Measurements from ENCODE around the gene SNAPC4.

DNA sequence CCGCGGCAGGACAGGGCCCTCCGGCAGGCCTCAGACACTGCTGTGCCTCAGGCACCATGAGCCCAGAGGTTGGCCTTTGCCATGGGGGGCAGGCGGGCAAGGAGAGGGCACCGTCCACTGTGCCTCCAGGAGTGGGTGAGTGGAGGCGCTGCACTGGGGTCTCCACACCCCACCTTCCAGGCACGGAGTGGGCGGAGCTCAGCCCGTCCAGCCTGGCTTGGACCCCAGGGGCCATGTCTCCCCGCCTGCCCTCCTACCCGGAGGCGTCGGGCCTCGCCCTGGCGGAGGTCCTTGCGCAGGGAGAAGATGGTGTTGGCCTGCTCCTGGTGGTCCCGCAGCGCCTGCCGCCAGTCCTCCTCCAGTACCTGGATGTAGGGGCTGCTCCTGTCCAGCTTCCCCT is 29.9 kb downstream of the SNAPC4 start:
- TF ChIP-seq, protein P1, sequence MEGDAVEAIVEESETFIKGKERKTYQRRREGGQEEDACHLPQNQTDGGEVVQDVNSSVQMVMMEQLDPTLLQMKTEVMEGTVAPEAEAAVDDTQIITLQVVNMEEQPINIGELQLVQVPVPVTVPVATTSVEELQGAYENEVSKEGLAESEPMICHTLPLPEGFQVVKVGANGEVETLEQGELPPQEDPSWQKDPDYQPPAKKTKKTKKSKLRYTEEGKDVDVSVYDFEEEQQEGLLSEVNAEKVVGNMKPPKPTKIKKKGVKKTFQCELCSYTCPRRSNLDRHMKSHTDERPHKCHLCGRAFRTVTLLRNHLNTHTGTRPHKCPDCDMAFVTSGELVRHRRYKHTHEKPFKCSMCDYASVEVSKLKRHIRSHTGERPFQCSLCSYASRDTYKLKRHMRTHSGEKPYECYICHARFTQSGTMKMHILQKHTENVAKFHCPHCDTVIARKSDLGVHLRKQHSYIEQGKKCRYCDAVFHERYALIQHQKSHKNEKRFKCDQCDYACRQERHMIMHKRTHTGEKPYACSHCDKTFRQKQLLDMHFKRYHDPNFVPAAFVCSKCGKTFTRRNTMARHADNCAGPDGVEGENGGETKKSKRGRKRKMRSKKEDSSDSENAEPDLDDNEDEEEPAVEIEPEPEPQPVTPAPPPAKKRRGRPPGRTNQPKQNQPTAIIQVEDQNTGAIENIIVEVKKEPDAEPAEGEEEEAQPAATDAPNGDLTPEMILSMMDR (IDR thresholded peaks at IDR 0.05; ENCODE audit: poor library complexity), result no peak
- TF ChIP-seq EZH2phosphoT487 (IDR thresholded peaks at IDR 0.05; ENCODE audit: low read depth, severe bottlenecking, unreplicated experiment) (no peak), EZH2 (IDR thresholded peaks at IDR 0.05; ENCODE audit: borderline replicate concordance) (no peak)

All from hepatocyte (in vitro differentiated cells).